Measurements from ENCODE around the gene ITCH. TPM values are rescaled to one million over a fixed set of nuclear protein-coding genes. Genes with fewer than 3 reads are reported as not detected.
A peak's percentile ranks its signal among the peaks of the same experiment; 100 is the strongest.

Gene ITCH
- total and polyA plus RNA-seq, 9 of the 15 experiments (the other 6 are each of a cell fraction or from before 2014, with no cell fraction given): 7.5 to 53.0 (median 22.9) TPM

DNA sequence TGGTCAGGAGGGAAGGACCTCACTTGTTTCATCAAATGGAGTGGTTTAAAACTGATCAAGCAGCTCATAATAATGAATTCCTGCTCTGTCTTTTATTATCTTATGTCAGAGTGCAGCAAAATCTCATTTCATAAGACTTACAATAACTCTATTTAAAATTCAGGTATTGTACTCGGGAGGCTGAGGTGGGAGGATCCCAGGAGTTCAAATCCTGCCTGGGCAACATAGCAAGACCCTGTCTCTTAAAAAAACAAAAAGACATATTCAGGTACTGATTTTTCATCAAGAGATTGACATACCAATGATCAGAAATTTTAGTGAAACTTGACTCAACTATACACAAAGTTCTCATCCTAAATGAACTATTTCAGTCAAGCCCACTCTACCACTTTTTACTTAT lies 147.5 kb downstream of the ITCH start:
- Histone ChIP-seq H3K79me2 (ENCODE audit: control insufficient read depth, insufficient read depth, low read length) (peaks cover 8% of the 10 kb centered on the region; the same call in 2 of the 3 replicates), H3K9ac (ENCODE audit: insufficient read depth in 1 of 2, low read depth in 2 of 2, low read length in 2 of 2) (no peak overlapping the region), H3K27me3 (ENCODE audit: control insufficient read depth in 2 of 2, insufficient read depth in 2 of 2, low read length in 2 of 2) (no peaks in the 10 kb centered on the region), H3K27ac (ENCODE audit: extremely low read depth, low read depth, low read length) (no peak overlapping the region), H3K9me3 (replicated peaks; ENCODE audit: control insufficient read depth, insufficient read depth, low read depth, low read length) (no peaks in the 10 kb centered on the region), H3K4me3 (no peak overlapping the region), H2AFZ (ENCODE audit: low read depth, low read length) (no peak overlapping the region), H3K9me1 (ENCODE audit: control insufficient read depth, insufficient read depth, low read length) (no peaks in the 10 kb centered on the region), H3K4me1 (replicated peaks in 1 of 2; ENCODE audit: control insufficient read depth in 2 of 2, insufficient read depth in 2 of 2, low read length in 2 of 2) (peaks cover 12% of the 10 kb centered on the region in 2 experiments; a peak in 4 of 5 replicates), H3K4me2 (ENCODE audit: insufficient read depth, low read length) (no peak overlapping the region), H4K20me1 (replicated peaks; ENCODE audit: control insufficient read depth, insufficient read depth, low read length) (no peaks in the 10 kb centered on the region), H3K36me3 (ENCODE audit: control insufficient read depth, insufficient read depth, low read length) (peaks cover 53% of the 10 kb centered on the region)
- no peak for TF ChIP-seq ZNF766 (CRISPR knock-in tag; conservative IDR thresholded peaks at IDR 0.05)
- TF ChIP-seq RBM25 (IDR thresholded peaks at IDR 0.05; ENCODE audit: low read depth, low read length, severe bottlenecking): peak; percentile 18
- no TSS peak for BruUV-seq (replicated peaks)
- intact Hi-C loops (cut with micrococcal nuclease) (no loop called here), in situ Hi-C loops (cut with MboI) (no loop called here)
- no peak for DNase-seq (ENCODE audit: extremely low read depth in 1 of 4, low spot score in 3 of 4)
- ChIA-PET CTCF (ENCODE audit: low intra/inter-chr PET ratio) (no interaction called here), POLR2A (no interaction called here)
- 100% methylated on average over 1 of the region's 1 CpG for WGBS (ENCODE audit: insufficient coverage, low coverage, missing lambda C conversion rate)
- no peak for FAIRE-seq
- no peak for ATAC-seq

DNA sequence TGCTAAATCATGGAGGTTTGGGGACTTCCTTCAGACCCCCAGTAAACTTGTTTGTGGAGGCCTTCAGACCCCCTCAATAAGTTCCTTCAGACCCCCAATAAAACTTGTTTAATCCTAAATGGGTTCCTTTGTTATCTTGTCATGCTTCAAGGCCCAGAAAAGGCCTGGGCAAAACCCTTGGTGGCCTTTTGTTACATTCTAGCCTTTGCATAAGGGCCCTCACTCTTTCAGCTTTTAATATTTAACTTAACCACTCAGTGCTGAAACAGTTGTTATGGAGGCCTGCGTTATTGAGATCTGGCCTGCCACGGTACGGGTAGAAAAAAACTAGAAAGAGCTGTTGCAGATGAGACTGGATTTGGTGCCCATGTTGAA lies 148.8 kb downstream of the ITCH start:
- H3K27me3 ChIP-seq (ENCODE audit: control insufficient read depth in 2 of 2, insufficient read depth in 2 of 2, low read length in 2 of 2): no peaks in the 10 kb centered on the region
- intact Hi-C loops (cut with micrococcal nuclease) (no loop called here), in situ Hi-C loops (cut with MboI) (no loop called here)
- H3K79me2 ChIP-seq (ENCODE audit: control insufficient read depth, insufficient read depth, low read length): peaks cover 16% of the 10 kb centered on the region
- ChIA-PET CTCF (ENCODE audit: low intra/inter-chr PET ratio) (no interaction called here), POLR2A (interaction anchor here (0.6 to 1.1 kb wide), 4 partner anchors 23 to 1320 kb away, joined by 3 read pairs; no protein-coding TSS in a partner anchor)
- H3K9ac ChIP-seq (ENCODE audit: insufficient read depth in 1 of 2, low read depth in 2 of 2, low read length in 2 of 2): no peak overlapping the region
- H3K9me1 ChIP-seq (ENCODE audit: control insufficient read depth, insufficient read depth, low read length): no peaks in the 10 kb centered on the region
- no peaks in the 10 kb centered on the region for H4K20me1 ChIP-seq (replicated peaks; ENCODE audit: control insufficient read depth, insufficient read depth, low read length)
- DNase-seq (ENCODE audit: extremely low read depth in 1 of 4, low spot score in 3 of 4) (no peak), FAIRE-seq (no peak), ATAC-seq (no peak)
- 83% methylated on average over 3 of the region's 3 CpGs for WGBS (ENCODE audit: insufficient coverage, low coverage, missing lambda C conversion rate)
- TF ChIP-seq ZFX (CRISPR knock-in tag; IDR thresholded peaks at IDR 0.05) (0 out of 2 replicates have a peak, but pooled peaks have one; percentile 11), PHB (CRISPR knock-in tag; IDR thresholded peaks at IDR 0.05) (no peak), ZNF232 (CRISPR knock-in tag; IDR thresholded peaks at IDR 0.05) (no peak), SMAD2 (IDR thresholded peaks at IDR 0.05; ENCODE audit: low read depth, low read length) (no peak), IRF2 (CRISPR knock-in tag; IDR thresholded peaks at IDR 0.05) (no peak), SRSF3 (IDR thresholded peaks at IDR 0.05; ENCODE audit: insufficient read depth, low read length) (no peak), POLR2AphosphoS5 (IDR thresholded peaks at IDR 0.05; ENCODE audit: control insufficient read depth, insufficient read depth, low read depth, low read length) (0 out of 2 replicates have a peak, but pooled peaks have one; percentile 3)
- TF ChIP-seq, protein P1, sequence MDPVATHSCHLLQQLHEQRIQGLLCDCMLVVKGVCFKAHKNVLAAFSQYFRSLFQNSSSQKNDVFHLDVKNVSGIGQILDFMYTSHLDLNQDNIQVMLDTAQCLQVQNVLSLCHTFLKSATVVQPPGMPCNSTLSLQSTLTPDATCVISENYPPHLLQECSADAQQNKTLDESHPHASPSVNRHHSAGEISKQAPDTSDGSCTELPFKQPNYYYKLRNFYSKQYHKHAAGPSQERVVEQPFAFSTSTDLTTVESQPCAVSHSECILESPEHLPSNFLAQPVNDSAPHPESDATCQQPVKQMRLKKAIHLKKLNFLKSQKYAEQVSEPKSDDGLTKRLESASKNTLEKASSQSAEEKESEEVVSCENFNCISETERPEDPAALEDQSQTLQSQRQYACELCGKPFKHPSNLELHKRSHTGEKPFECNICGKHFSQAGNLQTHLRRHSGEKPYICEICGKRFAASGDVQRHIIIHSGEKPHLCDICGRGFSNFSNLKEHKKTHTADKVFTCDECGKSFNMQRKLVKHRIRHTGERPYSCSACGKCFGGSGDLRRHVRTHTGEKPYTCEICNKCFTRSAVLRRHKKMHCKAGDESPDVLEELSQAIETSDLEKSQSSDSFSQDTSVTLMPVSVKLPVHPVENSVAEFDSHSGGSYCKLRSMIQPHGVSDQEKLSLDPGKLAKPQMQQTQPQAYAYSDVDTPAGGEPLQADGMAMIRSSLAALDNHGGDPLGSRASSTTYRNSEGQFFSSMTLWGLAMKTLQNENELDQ (CRISPR knock-in tag; IDR thresholded peaks at IDR 0.05; ENCODE audit: borderline replicate concordance): no peak
- H3K4me2 ChIP-seq (ENCODE audit: insufficient read depth, low read length): no peak overlapping the region
- H3K4me1 ChIP-seq (replicated peaks in 1 of 2; ENCODE audit: control insufficient read depth in 2 of 2, insufficient read depth in 2 of 2, low read length in 2 of 2): peaks cover 12 to 15% of the 10 kb centered on the region in 2 experiments; a peak in 4 of 5 replicates
- no peak overlapping the region for H3K27ac ChIP-seq (ENCODE audit: extremely low read depth, low read depth, low read length)
- no peak overlapping the region for H2AFZ ChIP-seq (ENCODE audit: low read depth, low read length)
- no peak overlapping the region for H3K4me3 ChIP-seq
- H3K36me3 ChIP-seq (ENCODE audit: control insufficient read depth, insufficient read depth, low read length): peaks cover 40% of the 10 kb centered on the region; the same call in 2 of the 3 replicates
- no TSS peak for BruUV-seq (replicated peaks)
- no peaks in the 10 kb centered on the region for H3K9me3 ChIP-seq (replicated peaks; ENCODE audit: control insufficient read depth, insufficient read depth, low read depth, low read length)
